Type B pancreatic cell (in vitro differentiated cells): Measurements from ENCODE around the gene CPM. TPM values are rescaled to one million over a fixed set of nuclear protein-coding genes. Genes with fewer than 3 reads are reported as not detected.

Experiments used
- DNase-seq: peaks from one replicate; pipeline ENCODE4 v3.0.0; 2021; ENCODE audit warnings: mixed read lengths; ENCODE audit not compliant: unreplicated experiment; ENCODE audit errors: extremely low spot score
- H3K27ac Mint-ChIP-seq: 2 replicates; pipeline ENCODE4 v1.8.0; 2021; ENCODE audit warnings: mild to moderate bottlenecking, mixed read lengths
- H3K27me3 Mint-ChIP-seq: 2 replicates; pipeline ENCODE4 v1.8.0; 2021; ENCODE audit warnings: mixed read lengths
- H3K36me3 Mint-ChIP-seq: 2 replicates; pipeline ENCODE4 v1.8.0; 2021; ENCODE audit warnings: mixed read lengths
- H3K4me1 Mint-ChIP-seq: one replicate; pipeline ENCODE4 v1.8.0; 2021; ENCODE audit warnings: mixed read lengths; ENCODE audit not compliant: unreplicated experiment
- H3K4me3 Mint-ChIP-seq: 2 replicates; pipeline ENCODE4 v1.8.0; 2021; ENCODE audit warnings: mild to moderate bottlenecking, mixed read lengths
- H3K9me3 Mint-ChIP-seq: 2 replicates; pipeline ENCODE4 v1.8.0; 2021; ENCODE audit warnings: mixed read lengths
- CTCF ChIP-seq: fragments of 200-600 bp; sonication (generic); conservative IDR thresholded peaks from 2 replicates; pipeline ENCODE4 v1.5.0; 2021; ENCODE audit warnings: antibody characterized with exemption, mild to moderate bottlenecking
- total RNA-seq: library from RNA; stranded (reverse); gene quantifications from 2 replicates; pipeline ENCODE4 v1.2.1, GENCODE V29; 2021; ENCODE audit warnings: low replicate concordance

CPM gene
- total RNA-seq, 1 donor from 2014 or later, result 58.1 TPM

GRCh38 chr12:68890701-68891113 is 42.3 kb downstream of the CPM start:
- Mint-ChIP-seq H3K9me3 (no peaks in the 10 kb centered on the region), H3K4me3 (no peak overlapping the region), H3K4me1 (peaks cover under 1% of the 10 kb centered on the region), H3K36me3 (no peaks in the 10 kb centered on the region), H3K27me3 (no peaks in the 10 kb centered on the region), H3K27ac (no peak overlapping the region)
- no peak for DNase-seq
- no peak for TF ChIP-seq CTCF

- no peak for TF ChIP-seq CTCF
- DNase-seq, result no peak
- no peaks in the 10 kb centered on the region for H3K9me3 Mint-ChIP-seq
- H3K4me1 Mint-ChIP-seq, result peaks cover 4% of the 10 kb centered on the region
- no peak overlapping the region for H3K4me3 Mint-ChIP-seq
- no peaks in the 10 kb centered on the region for H3K36me3 Mint-ChIP-seq
- no peak overlapping the region for H3K27ac Mint-ChIP-seq
- H3K27me3 Mint-ChIP-seq, result no peaks in the 10 kb centered on the region
Observed at GRCh38 chr12:68888243-68888642, 44.7 kb downstream of the CPM start.

- no peak for TF ChIP-seq CTCF
- DNase-seq, result no peak
- peaks cover 4% of the 10 kb centered on the region for H3K4me1 Mint-ChIP-seq
- H3K4me3 Mint-ChIP-seq, result no peak overlapping the region
- no peaks in the 10 kb centered on the region for H3K9me3 Mint-ChIP-seq
- H3K36me3 Mint-ChIP-seq, result no peaks in the 10 kb centered on the region
- H3K27ac Mint-ChIP-seq, result no peak overlapping the region
- H3K27me3 Mint-ChIP-seq, result no peaks in the 10 kb centered on the region
Observed at GRCh38 chr12:68887641-68888040, 45.3 kb downstream of the CPM start.

GRCh38 chr12:68886636-68887572 is 46.1 kb downstream of the CPM start:
- Mint-ChIP-seq H3K27me3 (no peaks in the 10 kb centered on the region), H3K36me3 (peaks cover 4% of the 10 kb centered on the region), H3K4me1 (peaks cover 4% of the 10 kb centered on the region), H3K9me3 (no peaks in the 10 kb centered on the region), H3K4me3 (no peak overlapping the region), H3K27ac (no peak overlapping the region)
- no peak for DNase-seq
- TF ChIP-seq CTCF, result no peak

- Mint-ChIP-seq H3K27me3 (no peaks in the 10 kb centered on the region), H3K36me3 (peaks cover 4% of the 10 kb centered on the region), H3K4me3 (no peak overlapping the region), H3K9me3 (no peaks in the 10 kb centered on the region), H3K4me1 (peaks cover 4% of the 10 kb centered on the region), H3K27ac (no peak overlapping the region)
- DNase-seq, result no peak
- TF ChIP-seq CTCF, result no peak
Observed at GRCh38 chr12:68885381-68885780, 47.6 kb downstream of the CPM start.
